AG09319 (cell line): ENCODE results near the gene CRELD2.
A peak's percentile ranks its signal among the peaks of the same experiment; 100 is the strongest.

Experiments
- DNase-seq: peaks from one replicate; pipeline ENCODE4 v3.0.0-alpha.2; 2010; ENCODE audit warnings: low read depth; ENCODE audit errors: extremely low read depth
- CTCF ChIP-seq: IDR thresholded peaks from 2 replicates; pipeline ENCODE4 v1.5.1; 2011; ENCODE audit warnings: low read depth, mild to moderate bottlenecking, inconsistent platforms, low read length, moderate library complexity

Gene CRELD2

GRCh38 chr22:49966774-49967705 lies 48.6 kb downstream of the CRELD2 start:
- no peak for DNase-seq
- TF ChIP-seq CTCF: no peak

- no peak for TF ChIP-seq CTCF
These were observed 49.3 kb downstream of the CRELD2 start for GRCh38 chr22:49967706-49968208.

GRCh38 chr22:49968313-49968830 lies 49.9 kb downstream of the CRELD2 start:
- no peak for TF ChIP-seq CTCF
- no peak for DNase-seq

More at GRCh38 chr22:49967706-49968208, 49.3 kb downstream of the CRELD2 start:
- no peak for DNase-seq

- no peak for DNase-seq
- TF ChIP-seq CTCF: no peak
These were observed 50.6 kb downstream of the CRELD2 start for GRCh38 chr22:49968831-49969661.

GRCh38 chr22:49969751-49970527 lies 51.5 kb downstream of the CRELD2 start:
- DNase-seq: no peak
- no peak for TF ChIP-seq CTCF

GRCh38 chr22:49970528-49971231 lies 52.2 kb downstream of the CRELD2 start:
- TF ChIP-seq CTCF: no peak
- peak; percentile 79 for DNase-seq
